Naive B cell (primary cell): ENCODE measurements around the gene HTATSF1. TPM values are rescaled to one million over a fixed set of nuclear protein-coding genes. Genes with fewer than 3 reads are reported as not detected.

ENCODE experiments used
- ATAC-seq, 2 donors: fragments of 150-1000 bp; cut with Tn5 transposase; 2 replicates each; pipeline ENCODE4 v1.10.0; 2021; ENCODE audit warnings: low read depth in 2 of 2, mild to moderate bottlenecking in 2 of 2, moderate library complexity in 2 of 2
- DNase-seq: peaks from one replicate; pipeline ENCODE4 v3.0.0; 2022
- H3K27ac Mint-ChIP-seq, 6 donors: one replicate each; pipeline ENCODE4 v1.8.0; 2020 to 2022; ENCODE audit warnings: mild to moderate bottlenecking in 6 of 6, mixed read lengths in 6 of 6, moderate library complexity in 5 of 6, inconsistent platforms in 2 of 6
- H3K27me3 Mint-ChIP-seq, 3 donors: one replicate each; pipeline ENCODE4 v1.8.0; 2021 to 2022; ENCODE audit warnings: mixed read lengths in 3 of 3, mild to moderate bottlenecking in 1 of 3
- H3K36me3 Mint-ChIP-seq, 2 donors: one replicate each; pipeline ENCODE4 v1.8.0; 2020 to 2022; ENCODE audit warnings: mixed read lengths in 2 of 2, inconsistent platforms in 1 of 2, mild to moderate bottlenecking in 1 of 2
- H3K4me1 Mint-ChIP-seq, 3 donors: one replicate each; pipeline ENCODE4 v1.8.0; 2020 to 2022; ENCODE audit warnings: mixed read lengths in 3 of 3, inconsistent platforms in 1 of 3, mild to moderate bottlenecking in 1 of 3, moderate library complexity in 1 of 3
- H3K4me3 Mint-ChIP-seq, 8 donors: one replicate each; pipeline ENCODE4 v1.8.0; 2020 to 2022; ENCODE audit warnings: mild to moderate bottlenecking in 8 of 8, mixed read lengths in 8 of 8, moderate library complexity in 8 of 8, inconsistent platforms in 2 of 8
- H3K9me3 Mint-ChIP-seq, 7 donors: one replicate each; pipeline ENCODE4 v1.8.0; 2020 to 2022; ENCODE audit warnings: mixed read lengths in 7 of 7, mild to moderate bottlenecking in 5 of 7, inconsistent platforms in 2 of 7, moderate library complexity in 1 of 7
- polyA plus RNA-seq, 6 donors: library from polyadenylated mRNA; unstranded; fragments of 300-500 nt; fragmentation: Illumina TruSeq; gene quantifications; one replicate each; pipeline ENCODE4 v1.2.3, GENCODE V29; 2021; ENCODE audit warnings: low read depth in 6 of 6

HTATSF1 gene
- polyA plus RNA-seq, 6 donors from 2014 or later, result 32.3 to 46.3 (median 34.6) TPM

GRCh38 chrX:136525738-136526606 is 28.6 kb downstream of the HTATSF1 start:
- Mint-ChIP-seq H3K27me3 (peaks cover 0 to 20% (median 0%) of the 10 kb centered on the region in 3 donors), H3K4me1 (peaks cover 0 to 3% (median 0%) of the 10 kb centered on the region in 3 donors), H3K4me3 (no peak overlapping the region), H3K27ac (no peak overlapping the region), H3K36me3 (no peaks in the 10 kb centered on the region), H3K9me3 (peaks cover 0 to 4% (median 0%) of the 10 kb centered on the region in 7 donors)
- ATAC-seq (no peak), DNase-seq (no peak)

GRCh38 chrX:136528645-136529315 is 31.4 kb downstream of the HTATSF1 start:
- DNase-seq, result no peak
- Mint-ChIP-seq H3K27ac (peak overlapping the region in 1 of 6 donors; percentile 36), H3K27me3 (peaks cover 0 to 20% (median 0%) of the 10 kb centered on the region in 3 donors), H3K9me3 (peaks cover 0 to 4% (median 0%) of the 10 kb centered on the region in 7 donors), H3K36me3 (no peaks in the 10 kb centered on the region), H3K4me1 (peaks cover 0 to 3% (median 0%) of the 10 kb centered on the region in 3 donors), H3K4me3 (no peak overlapping the region)
- no peak for ATAC-seq

DNA sequence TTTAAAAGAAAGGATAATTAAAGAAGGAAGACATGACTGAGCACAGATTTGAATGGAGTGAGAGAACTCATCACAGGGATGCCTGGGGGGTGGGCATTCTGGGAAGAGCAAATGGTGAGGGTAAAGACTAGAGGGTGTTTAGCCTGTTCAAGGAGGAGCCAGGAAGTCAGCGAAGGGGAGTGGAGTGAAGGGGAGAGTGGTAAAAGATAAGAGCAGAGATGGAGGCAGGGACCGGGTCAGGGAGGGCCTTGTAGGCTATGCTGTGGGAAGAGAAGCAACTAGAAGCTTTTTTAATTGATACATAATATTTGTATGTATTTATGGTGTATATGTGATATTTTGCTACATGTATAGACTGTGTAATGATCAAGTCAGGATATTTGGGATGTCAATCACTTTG is 32.4 kb downstream of the HTATSF1 start:
- Mint-ChIP-seq H3K36me3 (no peaks in the 10 kb centered on the region), H3K4me3 (no peak overlapping the region), H3K9me3 (peaks cover 0 to 4% (median 0%) of the 10 kb centered on the region in 7 donors), H3K27me3 (peaks cover 0 to 20% (median 0%) of the 10 kb centered on the region in 3 donors), H3K27ac (no peak overlapping the region), H3K4me1 (peaks cover 0 to 3% (median 0%) of the 10 kb centered on the region in 3 donors)
- DNase-seq, result no peak
- no peak for ATAC-seq

DNA sequence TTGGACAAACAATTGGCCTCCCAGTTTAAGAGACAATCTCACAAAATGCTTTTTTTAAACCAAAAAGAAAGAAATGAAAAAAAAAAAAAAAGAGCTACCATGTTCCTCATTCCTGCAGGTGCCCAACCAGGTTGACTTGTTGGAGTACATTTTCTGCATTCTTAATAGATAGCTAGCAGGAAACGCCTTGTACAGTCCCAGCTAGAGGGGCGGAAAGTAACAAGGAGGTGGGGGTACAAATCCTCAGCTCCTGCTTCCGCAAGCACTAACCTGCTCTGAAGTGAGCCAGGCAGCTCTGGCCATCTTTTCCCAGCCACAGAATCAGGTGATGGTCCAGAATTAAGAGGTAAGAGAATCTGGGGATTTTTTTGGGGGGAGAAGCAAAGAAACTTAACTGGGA is 34.6 kb downstream of the HTATSF1 start, which contains the start of gene VGLL1:
Gene VGLL1, plus strand, starts transcription at position 265 of the 400 bp plus-strand sequence. CDS start 3,806 bp downstream, outside the sequence.
- DNase-seq (no peak), ATAC-seq (no peak)
- H3K36me3 Mint-ChIP-seq, result no peaks in the 10 kb centered on the region
- H3K4me1 Mint-ChIP-seq, result peaks cover 0 to 3% (median 0%) of the 10 kb centered on the region in 3 donors
- H3K27me3 Mint-ChIP-seq, result peaks cover 0 to 20% (median 6%) of the 10 kb centered on the region in 3 donors
- no peak within 1 kb of the TSS for H3K4me3 Mint-ChIP-seq
- H3K9me3 Mint-ChIP-seq, result peaks cover 0 to 4% (median 0%) of the 10 kb centered on the region in 7 donors
- H3K27ac Mint-ChIP-seq, result peak within 1 kb of the TSS in 1 of 6 donors; percentile 48

- Mint-ChIP-seq H3K27ac (no peak overlapping the region), H3K4me3 (no peak overlapping the region), H3K27me3 (peaks cover 0 to 6% (median 3%) of the 10 kb centered on the region in 3 donors), H3K9me3 (no peaks in the 10 kb centered on the region), H3K36me3 (no peaks in the 10 kb centered on the region), H3K4me1 (peaks cover 0 to 3% (median 0%) of the 10 kb centered on the region in 3 donors)
- ATAC-seq, result no peak
- no peak for DNase-seq
Observed at GRCh38 chrX:136534131-136534530, 36.7 kb downstream of the HTATSF1 start.

- ATAC-seq, result no peak
- DNase-seq, result no peak
- H3K36me3 Mint-ChIP-seq, result no peaks in the 10 kb centered on the region
- peaks cover 0 to 19% (median 6%) of the 10 kb centered on the region in 3 donors for H3K27me3 Mint-ChIP-seq
- H3K4me1 Mint-ChIP-seq, result no peaks in the 10 kb centered on the region
- H3K27ac Mint-ChIP-seq, result no peak overlapping the region
- no peaks in the 10 kb centered on the region for H3K9me3 Mint-ChIP-seq
- H3K4me3 Mint-ChIP-seq, result no peak overlapping the region
Observed at GRCh38 chrX:136538811-136539210, 41.4 kb downstream of the HTATSF1 start.

GRCh38 chrX:136540226-136540625 is 42.8 kb downstream of the HTATSF1 start:
- no peak for DNase-seq
- Mint-ChIP-seq H3K27me3 (peaks cover 0 to 19% (median 6%) of the 10 kb centered on the region in 3 donors), H3K27ac (no peak overlapping the region), H3K9me3 (no peaks in the 10 kb centered on the region), H3K4me1 (no peaks in the 10 kb centered on the region), H3K4me3 (no peak overlapping the region), H3K36me3 (no peaks in the 10 kb centered on the region)
- ATAC-seq, result no peak

GRCh38 chrX:136541294-136541693 is 43.9 kb downstream of the HTATSF1 start:
- H3K27ac Mint-ChIP-seq, result no peak overlapping the region
- DNase-seq, result no peak

GRCh38 chrX:136542281-136542680 is 44.9 kb downstream of the HTATSF1 start:
- Mint-ChIP-seq H3K9me3 (peaks cover 0 to 2% (median 0%) of the 10 kb centered on the region in 7 donors), H3K27ac (no peak overlapping the region), H3K27me3 (peaks cover 0 to 19% (median 0%) of the 10 kb centered on the region in 3 donors), H3K36me3 (no peaks in the 10 kb centered on the region), H3K4me3 (no peak overlapping the region), H3K4me1 (no peaks in the 10 kb centered on the region)
- no peak for ATAC-seq
- no peak for DNase-seq

More at GRCh38 chrX:136541294-136541693, 43.9 kb downstream of the HTATSF1 start:
- no peak for ATAC-seq
- Mint-ChIP-seq H3K4me1 (no peaks in the 10 kb centered on the region), H3K4me3 (no peak overlapping the region), H3K36me3 (no peaks in the 10 kb centered on the region), H3K27me3 (peaks cover 0 to 19% (median 4%) of the 10 kb centered on the region in 3 donors), H3K9me3 (no peaks in the 10 kb centered on the region)

- DNase-seq, result no peak
- no peak overlapping the region for H3K27ac Mint-ChIP-seq
- no peak for ATAC-seq
Observed at GRCh38 chrX:136546371-136546781, 49.0 kb downstream of the HTATSF1 start.

GRCh38 chrX:136549226-136549625 is 51.8 kb downstream of the HTATSF1 start:
- Mint-ChIP-seq H3K27ac (no peak overlapping the region), H3K9me3 (peaks cover 0 to 2% (median 0%) of the 10 kb centered on the region in 7 donors), H3K4me1 (no peaks in the 10 kb centered on the region), H3K27me3 (no peaks in the 10 kb centered on the region), H3K4me3 (no peak overlapping the region), H3K36me3 (no peaks in the 10 kb centered on the region)
- no peak for ATAC-seq
- DNase-seq, result no peak

More at GRCh38 chrX:136546371-136546781, 49.0 kb downstream of the HTATSF1 start:
- no peak overlapping the region for H3K4me3 Mint-ChIP-seq
- no peaks in the 10 kb centered on the region for H3K4me1 Mint-ChIP-seq
- H3K36me3 Mint-ChIP-seq, result no peaks in the 10 kb centered on the region
- peaks cover 0 to 2% (median 0%) of the 10 kb centered on the region in 7 donors for H3K9me3 Mint-ChIP-seq
- no peaks in the 10 kb centered on the region for H3K27me3 Mint-ChIP-seq

DNA sequence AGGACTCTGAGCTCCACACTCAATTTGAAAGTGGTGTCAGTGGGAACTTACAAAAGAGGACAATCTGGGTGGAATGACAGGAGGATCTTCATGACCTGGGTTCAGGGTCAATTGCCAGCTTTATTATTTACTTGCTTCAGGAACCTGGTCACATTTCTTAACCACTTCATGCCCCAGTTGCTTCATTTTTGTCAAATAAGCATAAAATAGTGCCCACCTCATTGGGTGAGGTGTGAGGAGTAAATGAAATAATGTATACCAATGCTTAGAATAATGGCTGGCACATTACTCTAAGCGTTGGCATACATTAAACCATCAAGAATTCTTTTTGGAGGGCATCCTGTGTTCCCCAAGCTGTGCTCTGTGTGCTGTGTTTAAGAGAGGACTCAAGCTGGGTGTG is 54.0 kb downstream of the HTATSF1 start:
- no peak for ATAC-seq

DNA sequence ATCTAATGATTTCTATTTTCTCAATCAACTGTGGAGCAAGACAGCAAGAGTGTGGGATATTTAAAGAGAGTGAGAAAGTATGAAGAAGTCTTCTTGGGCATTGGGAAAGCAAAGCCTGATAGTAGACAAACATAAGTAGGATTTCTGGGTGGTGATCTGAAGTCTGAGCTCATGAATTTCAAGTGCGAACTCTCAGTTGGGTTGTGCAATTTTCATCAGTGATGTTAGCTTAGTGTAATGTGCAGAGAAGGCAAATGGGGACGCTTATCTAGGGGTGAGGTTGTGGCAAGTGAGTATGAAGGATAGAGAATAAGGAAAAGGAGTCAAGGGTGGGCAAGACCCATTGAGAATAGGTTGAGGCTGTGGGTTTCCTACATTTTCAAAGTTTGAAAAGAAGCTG is 58.3 kb downstream of the HTATSF1 start:
- ATAC-seq (no peak), DNase-seq (no peak)
- Mint-ChIP-seq H3K4me1 (no peaks in the 10 kb centered on the region), H3K4me3 (no peak overlapping the region), H3K27ac (no peak overlapping the region), H3K27me3 (no peaks in the 10 kb centered on the region), H3K9me3 (no peaks in the 10 kb centered on the region), H3K36me3 (no peaks in the 10 kb centered on the region)

More for the DNA sequence above, 54.0 kb downstream of the HTATSF1 start:
- no peaks in the 10 kb centered on the region for H3K4me1 Mint-ChIP-seq
- H3K27ac Mint-ChIP-seq, result no peak overlapping the region
- H3K36me3 Mint-ChIP-seq, result no peaks in the 10 kb centered on the region
- no peak overlapping the region for H3K4me3 Mint-ChIP-seq
- DNase-seq, result no peak
- peaks cover 0 to 2% (median 0%) of the 10 kb centered on the region in 7 donors for H3K9me3 Mint-ChIP-seq
- no peaks in the 10 kb centered on the region for H3K27me3 Mint-ChIP-seq
